ENCODE data around the gene SLC4A2.

DNA sequence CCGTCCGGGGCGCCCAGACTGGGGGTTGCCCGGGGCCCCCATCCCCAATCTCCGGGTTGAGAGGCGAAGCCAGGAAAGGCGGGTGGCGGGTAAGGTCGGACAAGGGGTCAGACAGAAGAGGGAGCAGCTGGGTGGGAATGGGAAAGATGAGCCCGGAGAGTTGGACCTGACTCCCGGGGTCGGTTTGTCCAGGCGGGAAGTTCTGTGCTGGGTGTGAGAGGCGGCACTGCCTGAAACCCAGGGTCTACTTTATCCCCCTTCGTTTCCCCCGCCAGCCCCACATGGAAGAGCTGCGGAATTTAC lies 675 bp downstream of the SLC4A2 start:
- TF ChIP-seq RAD21 (conservative IDR thresholded peaks at IDR 0.05 in 1 of 2, IDR thresholded peaks at IDR 0.05 in 1 of 2) (no peak; a peak in 1 of 5 replicates), EP300 (IDR thresholded peaks at IDR 0.05) (no peak), NR3C1 (IDR thresholded peaks at IDR 0.05) (no peak), ESRRA (IDR thresholded peaks at IDR 0.05; ENCODE audit: borderline replicate concordance, low read length) (no peak), KDM1A (IDR thresholded peaks at IDR 0.05; ENCODE audit: low read depth) (no peak), GATA3 (IDR thresholded peaks at IDR 0.05; ENCODE audit: borderline replicate concordance) (no peak)
- TF ChIP-seq, protein P1, sequence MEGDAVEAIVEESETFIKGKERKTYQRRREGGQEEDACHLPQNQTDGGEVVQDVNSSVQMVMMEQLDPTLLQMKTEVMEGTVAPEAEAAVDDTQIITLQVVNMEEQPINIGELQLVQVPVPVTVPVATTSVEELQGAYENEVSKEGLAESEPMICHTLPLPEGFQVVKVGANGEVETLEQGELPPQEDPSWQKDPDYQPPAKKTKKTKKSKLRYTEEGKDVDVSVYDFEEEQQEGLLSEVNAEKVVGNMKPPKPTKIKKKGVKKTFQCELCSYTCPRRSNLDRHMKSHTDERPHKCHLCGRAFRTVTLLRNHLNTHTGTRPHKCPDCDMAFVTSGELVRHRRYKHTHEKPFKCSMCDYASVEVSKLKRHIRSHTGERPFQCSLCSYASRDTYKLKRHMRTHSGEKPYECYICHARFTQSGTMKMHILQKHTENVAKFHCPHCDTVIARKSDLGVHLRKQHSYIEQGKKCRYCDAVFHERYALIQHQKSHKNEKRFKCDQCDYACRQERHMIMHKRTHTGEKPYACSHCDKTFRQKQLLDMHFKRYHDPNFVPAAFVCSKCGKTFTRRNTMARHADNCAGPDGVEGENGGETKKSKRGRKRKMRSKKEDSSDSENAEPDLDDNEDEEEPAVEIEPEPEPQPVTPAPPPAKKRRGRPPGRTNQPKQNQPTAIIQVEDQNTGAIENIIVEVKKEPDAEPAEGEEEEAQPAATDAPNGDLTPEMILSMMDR (IDR thresholded peaks at IDR 0.05), result no peak
- TF ChIP-seq, protein P2, sequence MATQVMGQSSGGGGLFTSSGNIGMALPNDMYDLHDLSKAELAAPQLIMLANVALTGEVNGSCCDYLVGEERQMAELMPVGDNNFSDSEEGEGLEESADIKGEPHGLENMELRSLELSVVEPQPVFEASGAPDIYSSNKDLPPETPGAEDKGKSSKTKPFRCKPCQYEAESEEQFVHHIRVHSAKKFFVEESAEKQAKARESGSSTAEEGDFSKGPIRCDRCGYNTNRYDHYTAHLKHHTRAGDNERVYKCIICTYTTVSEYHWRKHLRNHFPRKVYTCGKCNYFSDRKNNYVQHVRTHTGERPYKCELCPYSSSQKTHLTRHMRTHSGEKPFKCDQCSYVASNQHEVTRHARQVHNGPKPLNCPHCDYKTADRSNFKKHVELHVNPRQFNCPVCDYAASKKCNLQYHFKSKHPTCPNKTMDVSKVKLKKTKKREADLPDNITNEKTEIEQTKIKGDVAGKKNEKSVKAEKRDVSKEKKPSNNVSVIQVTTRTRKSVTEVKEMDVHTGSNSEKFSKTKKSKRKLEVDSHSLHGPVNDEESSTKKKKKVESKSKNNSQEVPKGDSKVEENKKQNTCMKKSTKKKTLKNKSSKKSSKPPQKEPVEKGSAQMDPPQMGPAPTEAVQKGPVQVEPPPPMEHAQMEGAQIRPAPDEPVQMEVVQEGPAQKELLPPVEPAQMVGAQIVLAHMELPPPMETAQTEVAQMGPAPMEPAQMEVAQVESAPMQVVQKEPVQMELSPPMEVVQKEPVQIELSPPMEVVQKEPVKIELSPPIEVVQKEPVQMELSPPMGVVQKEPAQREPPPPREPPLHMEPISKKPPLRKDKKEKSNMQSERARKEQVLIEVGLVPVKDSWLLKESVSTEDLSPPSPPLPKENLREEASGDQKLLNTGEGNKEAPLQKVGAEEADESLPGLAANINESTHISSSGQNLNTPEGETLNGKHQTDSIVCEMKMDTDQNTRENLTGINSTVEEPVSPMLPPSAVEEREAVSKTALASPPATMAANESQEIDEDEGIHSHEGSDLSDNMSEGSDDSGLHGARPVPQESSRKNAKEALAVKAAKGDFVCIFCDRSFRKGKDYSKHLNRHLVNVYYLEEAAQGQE (IDR thresholded peaks at IDR 0.05), result no peak
